NCI-H82 treated with DMSO at 0.1 percent for 48 hours (cell line): ENCODE data around the gene APBA3.

Source experiments
- DNase-seq: peaks from one replicate; lab custom pipeline; 2025; ENCODE audit not compliant: unreplicated experiment; lab: John Stamatoyannopoulos, UW

APBA3 gene

GRCh38 chr19:3761382-3762129 lies at the start of gene APBA3:
Gene APBA3, minus strand, starts transcription at chr19:3761692. Its CDS starts 1,428 bp downstream, at chr19:3760264.
- peak; percentile 69 for DNase-seq

GRCh38 chr19:3810708-3811355 lies 49.3 kb upstream of the APBA3 start:
- DNase-seq = no peak

- DNase-seq = no peak
Observed at GRCh38 chr19:3809881-3810707, 48.6 kb upstream of the APBA3 start.

- no peak for DNase-seq
Observed at GRCh38 chr19:3808420-3809143, 47.1 kb upstream of the APBA3 start.

- DNase-seq = no peak
Observed at GRCh38 chr19:3807574-3808354, 46.3 kb upstream of the APBA3 start.

- DNase-seq = no peak
Observed at GRCh38 chr19:3807131-3807480, 45.6 kb upstream of the APBA3 start.

GRCh38 chr19:3805859-3806258 lies 44.4 kb upstream of the APBA3 start:
- DNase-seq = no peak

- no peak for DNase-seq
Observed at GRCh38 chr19:3804429-3804828, 42.9 kb upstream of the APBA3 start.

GRCh38 chr19:3803986-3804385 lies 42.5 kb upstream of the APBA3 start:
- no peak for DNase-seq

GRCh38 chr19:3803114-3803888 lies 41.8 kb upstream of the APBA3 start:
- DNase-seq = no peak

GRCh38 chr19:3801412-3802096 lies 40.1 kb upstream of the APBA3 start:
- DNase-seq = no peak

GRCh38 chr19:3800996-3801395 lies 39.5 kb upstream of the APBA3 start:
- no peak for DNase-seq

GRCh38 chr19:3798137-3798536 lies 36.6 kb upstream of the APBA3 start:
- DNase-seq = no peak

GRCh38 chr19:3796358-3796757 lies 34.9 kb upstream of the APBA3 start:
- DNase-seq = no peak

GRCh38 chr19:3793799-3794198 lies 32.3 kb upstream of the APBA3 start:
- DNase-seq = no peak

- no peak for DNase-seq
Observed at GRCh38 chr19:3792114-3792513, 30.6 kb upstream of the APBA3 start.

GRCh38 chr19:3790941-3791340 lies 29.4 kb upstream of the APBA3 start:
- no peak for DNase-seq

- no peak for DNase-seq
Observed at GRCh38 chr19:3790209-3790734, 28.8 kb upstream of the APBA3 start.
